B cell (primary cell): Measurements from ENCODE around the gene KLHL18.

ENCODE experiments used
- EZH2 ChIP-seq: IDR thresholded peaks from 2 replicates; pipeline ENCODE4 v1.6.1; 2012; ENCODE audit warnings: borderline replicate concordance, low read depth, mild to moderate bottlenecking, moderate library complexity, low read length; ENCODE audit not compliant: insufficient read depth, poor library complexity, severe bottlenecking
- TF ChIP-seq, protein P1 (sequence below): fragments of 200-600 bp; IDR thresholded peaks from one replicate; pipeline ENCODE4 v1.8.0; 2022; ENCODE audit warnings: antibody characterized with exemption, mild to moderate bottlenecking

DNA sequence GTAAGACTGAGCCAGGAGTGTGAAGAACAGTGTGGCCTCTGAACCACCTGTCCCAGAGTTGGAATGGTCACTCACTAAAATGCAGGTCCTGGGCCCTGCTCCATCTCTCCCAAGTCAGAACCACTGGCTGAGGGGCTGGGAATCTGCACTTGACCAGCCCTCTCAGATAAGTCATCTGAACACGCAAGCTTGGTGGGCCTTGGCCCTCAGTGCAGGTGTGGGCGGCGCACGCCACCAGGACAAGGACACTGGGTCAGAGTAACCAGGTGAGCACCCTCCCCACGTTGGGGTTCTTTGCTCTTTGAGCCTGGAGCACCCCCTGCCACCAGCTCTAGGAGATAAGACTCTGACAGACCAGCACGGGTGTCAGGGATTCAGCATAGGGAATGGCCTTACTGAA lies 42.8 kb upstream of the KLHL18 start:
- no peak for TF ChIP-seq EZH2
- TF ChIP-seq, protein P1, sequence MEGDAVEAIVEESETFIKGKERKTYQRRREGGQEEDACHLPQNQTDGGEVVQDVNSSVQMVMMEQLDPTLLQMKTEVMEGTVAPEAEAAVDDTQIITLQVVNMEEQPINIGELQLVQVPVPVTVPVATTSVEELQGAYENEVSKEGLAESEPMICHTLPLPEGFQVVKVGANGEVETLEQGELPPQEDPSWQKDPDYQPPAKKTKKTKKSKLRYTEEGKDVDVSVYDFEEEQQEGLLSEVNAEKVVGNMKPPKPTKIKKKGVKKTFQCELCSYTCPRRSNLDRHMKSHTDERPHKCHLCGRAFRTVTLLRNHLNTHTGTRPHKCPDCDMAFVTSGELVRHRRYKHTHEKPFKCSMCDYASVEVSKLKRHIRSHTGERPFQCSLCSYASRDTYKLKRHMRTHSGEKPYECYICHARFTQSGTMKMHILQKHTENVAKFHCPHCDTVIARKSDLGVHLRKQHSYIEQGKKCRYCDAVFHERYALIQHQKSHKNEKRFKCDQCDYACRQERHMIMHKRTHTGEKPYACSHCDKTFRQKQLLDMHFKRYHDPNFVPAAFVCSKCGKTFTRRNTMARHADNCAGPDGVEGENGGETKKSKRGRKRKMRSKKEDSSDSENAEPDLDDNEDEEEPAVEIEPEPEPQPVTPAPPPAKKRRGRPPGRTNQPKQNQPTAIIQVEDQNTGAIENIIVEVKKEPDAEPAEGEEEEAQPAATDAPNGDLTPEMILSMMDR: no peak
